ENCODE results near the gene BICC1.

GRCh38 chr10:58622246-58622645 is 109.6 kb downstream of the BICC1 start:
- TF ChIP-seq POLR2A (IDR thresholded peaks at IDR 0.05; ENCODE audit: low read depth, low read length): no peak
- TF ChIP-seq POLR2AphosphoS5 (IDR thresholded peaks at IDR 0.05; ENCODE audit: insufficient read depth, low read depth, low read length): no peak
- TF ChIP-seq CTCF (IDR thresholded peaks at IDR 0.05; ENCODE audit: extremely low read depth in 1 of 2, insufficient read depth in 1 of 2, low read depth in 1 of 2, low read length in 2 of 2): no peak
- TF ChIP-seq EZH2 (IDR thresholded peaks at IDR 0.05; ENCODE audit: borderline replicate concordance, low read depth, low read length, severe bottlenecking): no peak
- no peak for TF ChIP-seq JUN (IDR thresholded peaks at IDR 0.05; ENCODE audit: borderline replicate concordance, insufficient read depth, insufficient read length, low read depth)
